ENCODE data around the gene PIK3C2G. TPM values are rescaled to one million over a fixed set of nuclear protein-coding genes. Genes with fewer than 3 reads are reported as not detected.

The PIK3C2G gene
- polyA plus RNA-seq, 2 of the 4 experiments (the other 2 are of a cell fraction) = 0.01 TPM; not detected in 1

- ATAC-seq (no peak), FAIRE-seq (no peak), DNase-seq (ENCODE audit: low read depth in 1 of 2, low spot score in 1 of 2) (no peak)
- WGBS (ENCODE audit: missing lambda C conversion rate) = 74% methylated on average over 3 of the region's 3 CpGs
- ChIA-PET POLR2A (no interaction called here), CTCF (interaction anchor here (0.7 kb wide), 1 partner anchor 686 kb away, joined by 3 read pairs; no protein-coding TSS in a partner anchor)
- no peak overlapping the region for H3K4me2 ChIP-seq
- no peak overlapping the region for H3K4me3 ChIP-seq
- H3K9me3 ChIP-seq = no peaks in the 10 kb centered on the region
- no peak overlapping the region for H3K27ac ChIP-seq
- TF ChIP-seq SREBF2 (IDR thresholded peaks at IDR 0.05) = no peak
- TF ChIP-seq HOXB13 (CRISPR knock-in tag; IDR thresholded peaks at IDR 0.05; ENCODE audit: low read depth) = no peak
- no peak for TF ChIP-seq BHLHE40 (IDR thresholded peaks at IDR 0.05; ENCODE audit: low read depth, low read length)
- TF ChIP-seq MAX (IDR thresholded peaks at IDR 0.05) = no peak
- TF ChIP-seq RAD21 (conservative IDR thresholded peaks at IDR 0.05 in 1 of 2, IDR thresholded peaks at IDR 0.05 in 1 of 2) = no peak
- no peak for TF ChIP-seq HOXB5 (CRISPR knock-in tag; IDR thresholded peaks at IDR 0.05)
- TF ChIP-seq HOXA7 (CRISPR knock-in tag; IDR thresholded peaks at IDR 0.05) = no peak
- TF ChIP-seq FOSL2 (IDR thresholded peaks at IDR 0.05) = no peak
- no peak for TF ChIP-seq FOSL2 (CRISPR knock-in tag; IDR thresholded peaks at IDR 0.05)
- TF ChIP-seq, protein P1, sequence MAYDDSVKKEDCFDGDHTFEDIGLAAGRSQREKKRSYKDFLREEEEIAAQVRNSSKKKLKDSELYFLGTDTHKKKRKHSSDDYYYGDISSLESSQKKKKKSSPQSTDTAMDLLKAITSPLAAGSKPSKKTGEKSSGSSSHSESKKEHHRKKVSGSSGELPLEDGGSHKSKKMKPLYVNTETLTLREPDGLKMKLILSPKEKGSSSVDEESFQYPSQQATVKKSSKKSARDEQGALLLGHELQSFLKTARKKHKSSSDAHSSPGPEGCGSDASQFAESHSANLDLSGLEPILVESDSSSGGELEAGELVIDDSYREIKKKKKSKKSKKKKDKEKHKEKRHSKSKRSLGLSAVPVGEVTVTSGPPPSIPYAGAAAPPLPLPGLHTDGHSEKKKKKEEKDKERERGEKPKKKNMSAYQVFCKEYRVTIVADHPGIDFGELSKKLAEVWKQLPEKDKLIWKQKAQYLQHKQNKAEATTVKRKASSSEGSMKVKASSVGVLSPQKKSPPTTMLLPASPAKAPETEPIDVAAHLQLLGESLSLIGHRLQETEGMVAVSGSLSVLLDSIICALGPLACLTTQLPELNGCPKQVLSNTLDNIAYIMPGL (CRISPR knock-in tag; IDR thresholded peaks at IDR 0.05; ENCODE audit: borderline replicate concordance) = no peak
- TF ChIP-seq NFE2L2 (conservative IDR thresholded peaks at IDR 0.05; ENCODE audit: low read length) = no peak
- no peaks in the 10 kb centered on the region for H3K4me1 ChIP-seq
Measured at GRCh38 chr12:18340186-18340585, 78.9 kb downstream of the PIK3C2G start.

GRCh38 chr12:18340786-18341185 is 79.5 kb downstream of the PIK3C2G start:
- H3K4me1 ChIP-seq = no peaks in the 10 kb centered on the region
- TF ChIP-seq EHF (CRISPR knock-in tag; IDR thresholded peaks at IDR 0.05) (no peak), RCOR1 (IDR thresholded peaks at IDR 0.05; ENCODE audit: low read depth, low read length) (no peak), CBX2 (IDR thresholded peaks at IDR 0.05; ENCODE audit: borderline replicate concordance, low read depth) (no peak), POLR2A (IDR thresholded peaks at IDR 0.05; ENCODE audit: low read length) (no peak), RAD21 (conservative IDR thresholded peaks at IDR 0.05 in 1 of 2, IDR thresholded peaks at IDR 0.05 in 1 of 2) (no peak), ESRRA (IDR thresholded peaks at IDR 0.05; ENCODE audit: borderline replicate concordance, low read length) (no peak), MYC (IDR thresholded peaks at IDR 0.05; ENCODE audit: borderline replicate concordance, low read length) (no peak), RARB (CRISPR knock-in tag; IDR thresholded peaks at IDR 0.05) (no peak), GATA3 (IDR thresholded peaks at IDR 0.05; ENCODE audit: borderline replicate concordance) (no peak), HOXB13 (CRISPR knock-in tag; IDR thresholded peaks at IDR 0.05; ENCODE audit: low read depth) (no peak), ELK1 (IDR thresholded peaks at IDR 0.05; ENCODE audit: low read depth, low read length) (no peak), KDM5A (IDR thresholded peaks at IDR 0.05) (no peak)
- TF ChIP-seq, protein P1 (CRISPR knock-in tag; IDR thresholded peaks at IDR 0.05; ENCODE audit: borderline replicate concordance) = no peak
- ChIA-PET CTCF (interaction anchor here (0.7 kb wide), 1 partner anchor 685 kb away, joined by 3 read pairs; no protein-coding TSS in a partner anchor), POLR2A (no interaction called here)
- ATAC-seq (no peak), DNase-seq (ENCODE audit: low read depth in 1 of 2, low spot score in 1 of 2) (no peak), FAIRE-seq (no peak)
- no peaks in the 10 kb centered on the region for H3K9me3 ChIP-seq
- 52% methylated on average over 7 of the region's 7 CpGs for WGBS (ENCODE audit: missing lambda C conversion rate)
- H3K27ac ChIP-seq = no peak overlapping the region
- H3K4me2 ChIP-seq = no peak overlapping the region
- H3K4me3 ChIP-seq = no peak overlapping the region
